ENCODE measurements around the gene SORD. TPM values are rescaled to one million over a fixed set of nuclear protein-coding genes. Genes with fewer than 3 reads are reported as not detected.
"Not testable (repeated sequence)": the region's sequence is repeated elsewhere in the genome, so short reads cannot be mapped to it uniquely, and the experiment has no call there.

SORD gene
- polyA plus RNA-seq, 4 donors = 14.4 to 39.0 (median 28.5) TPM

GRCh38 chr15:45058690-45059675, 36.0 kb downstream of the SORD start:
- DNase-seq (ENCODE audit: low read depth in 4 of 4, low spot score in 3 of 4) = not testable (repeated sequence)

- not testable (repeated sequence) for DNase-seq (ENCODE audit: low read depth in 4 of 4, low spot score in 3 of 4)
Observed at GRCh38 chr15:45062301-45062700, 39.3 kb downstream of the SORD start.

GRCh38 chr15:45064386-45064785, 41.4 kb downstream of the SORD start:
- no peak for DNase-seq (ENCODE audit: low read depth in 4 of 4, low spot score in 3 of 4)

- not testable (repeated sequence) for DNase-seq (ENCODE audit: low read depth in 4 of 4, low spot score in 3 of 4)
Observed at GRCh38 chr15:45069942-45070360, 47.0 kb downstream of the SORD start.

- DNase-seq (ENCODE audit: low read depth in 4 of 4, low spot score in 3 of 4) = not testable (repeated sequence)
Observed at GRCh38 chr15:45073602-45074001, 50.6 kb downstream of the SORD start.

- not testable (repeated sequence) for DNase-seq (ENCODE audit: low read depth in 4 of 4, low spot score in 3 of 4)
Observed at GRCh38 chr15:45075440-45076320, 52.7 kb downstream of the SORD start.

GRCh38 chr15:45077391-45077790, 54.4 kb downstream of the SORD start:
- DNase-seq (ENCODE audit: low read depth in 4 of 4, low spot score in 3 of 4) = not testable (repeated sequence)

GRCh38 chr15:45079201-45079600, 56.2 kb downstream of the SORD start:
- not testable (repeated sequence) for DNase-seq (ENCODE audit: low read depth in 4 of 4, low spot score in 3 of 4)

GRCh38 chr15:45079628-45080246, 56.7 kb downstream of the SORD start:
- DNase-seq (ENCODE audit: low read depth in 4 of 4, low spot score in 3 of 4) = not testable (repeated sequence)

GRCh38 chr15:45080593-45080992, 57.6 kb downstream of the SORD start:
- DNase-seq (ENCODE audit: low read depth in 4 of 4, low spot score in 3 of 4) = not testable (repeated sequence)

- DNase-seq (ENCODE audit: low read depth in 4 of 4, low spot score in 3 of 4) = not testable (repeated sequence)
Observed at GRCh38 chr15:45082412-45082811, 59.4 kb downstream of the SORD start.

GRCh38 chr15:45083223-45083622, 60.2 kb downstream of the SORD start:
- DNase-seq (ENCODE audit: low read depth in 4 of 4, low spot score in 3 of 4) = no peak

GRCh38 chr15:45084163-45084562, 61.2 kb downstream of the SORD start:
- no peak for DNase-seq (ENCODE audit: low read depth in 4 of 4, low spot score in 3 of 4)

- no peak for DNase-seq (ENCODE audit: low read depth in 4 of 4, low spot score in 3 of 4)
Observed at GRCh38 chr15:45087513-45087912, 64.5 kb downstream of the SORD start.

- no peak for DNase-seq (ENCODE audit: low read depth in 4 of 4, low spot score in 3 of 4)
Observed at GRCh38 chr15:45088801-45089711, 66.1 kb downstream of the SORD start.

GRCh38 chr15:45089712-45090373, 66.8 kb downstream of the SORD start:
- DNase-seq (ENCODE audit: low read depth in 4 of 4, low spot score in 3 of 4) = no peak

- DNase-seq (ENCODE audit: low read depth in 4 of 4, low spot score in 3 of 4) = no peak
Observed at GRCh38 chr15:45091161-45091560, 68.2 kb downstream of the SORD start.

GRCh38 chr15:45091576-45091975, 68.6 kb downstream of the SORD start:
- DNase-seq (ENCODE audit: low read depth in 4 of 4, low spot score in 3 of 4) = no peak

- DNase-seq (ENCODE audit: low read depth in 4 of 4, low spot score in 3 of 4) = no peak
Observed at GRCh38 chr15:45093013-45093412, 70.0 kb downstream of the SORD start.
